Activated gamma-delta T cell treated with Interleukin-2 at 50 U/mL for 16 hours (primary cell): ENCODE results near the gene POLD2.
A peak's percentile ranks its signal among the peaks of the same experiment; 100 is the strongest.

ENCODE experiments used
- DNase-seq: peaks from one replicate; pipeline ENCODE4 v3.0.0-alpha.2; 2020

The POLD2 gene

GRCh38 chr7:44152971-44153947 lies 29.9 kb upstream of the POLD2 start:
- DNase-seq: no peak

GRCh38 chr7:44151956-44152355 lies 28.6 kb upstream of the POLD2 start:
- no peak for DNase-seq

- DNase-seq: no peak
Measured at GRCh38 chr7:44150966-44151941, 27.9 kb upstream of the POLD2 start.

GRCh38 chr7:44150466-44150832 lies 27.1 kb upstream of the POLD2 start:
- DNase-seq: no peak

GRCh38 chr7:44149571-44150465 lies 26.5 kb upstream of the POLD2 start:
- no peak for DNase-seq

GRCh38 chr7:44148961-44149536 lies 25.7 kb upstream of the POLD2 start:
- DNase-seq: no peak

- no peak for DNase-seq
Measured at GRCh38 chr7:44148166-44148565, 24.8 kb upstream of the POLD2 start.

- no peak for DNase-seq
Measured at GRCh38 chr7:44147026-44147991, 24.0 kb upstream of the POLD2 start.

- peak; percentile 50 for DNase-seq
Measured at GRCh38 chr7:44145969-44146911, 22.9 kb upstream of the POLD2 start.

GRCh38 chr7:44145479-44145968 lies 22.2 kb upstream of the POLD2 start:
- DNase-seq: peak; percentile 33

- DNase-seq: no peak
Measured at GRCh38 chr7:44144968-44145478, 21.7 kb upstream of the POLD2 start.

GRCh38 chr7:44144426-44144967 lies 21.1 kb upstream of the POLD2 start:
- no peak for DNase-seq

GRCh38 chr7:44143646-44144250 lies 20.4 kb upstream of the POLD2 start:
- no peak for DNase-seq

GRCh38 chr7:44142028-44142427 lies 18.7 kb upstream of the POLD2 start:
- DNase-seq: no peak

GRCh38 chr7:44141221-44141850 lies 18.0 kb upstream of the POLD2 start, which contains the start of gene MYL7:
TSS of gene MYL7 (minus strand) at chr7:44141332. CDS start at chr7:44141305, 27 bp downstream.
- no peak for DNase-seq

- no peak for DNase-seq
Measured at GRCh38 chr7:44140341-44140740, 17.0 kb upstream of the POLD2 start.

- DNase-seq: no peak
Measured at GRCh38 chr7:44139311-44140010, 16.1 kb upstream of the POLD2 start.
